GM12892 (cell line): ENCODE data around the gene SPOCK2.

Source experiments
- POLR2A ChIP-seq: IDR thresholded peaks from 2 replicates; pipeline ENCODE4 v1.6.1; 2011; ENCODE audit warnings: low read depth, low read length, control low read depth
- POLR2AphosphoS5 ChIP-seq: IDR thresholded peaks from 2 replicates; pipeline ENCODE4 v1.6.1; 2011; ENCODE audit warnings: low read depth, low read length, control low read depth
- TAF1 ChIP-seq: IDR thresholded peaks from 2 replicates; pipeline ENCODE4 v1.6.1; 2011; ENCODE audit warnings: low read depth, mild to moderate bottlenecking, control low read depth, low read length, borderline replicate concordance

GRCh38 chr10:72050873-72051272 lies 37.5 kb downstream of the SPOCK2 start:
- TF ChIP-seq POLR2A (no peak), POLR2AphosphoS5 (no peak), TAF1 (no peak)
